ENCODE results near the gene ABCC8.

DNA sequence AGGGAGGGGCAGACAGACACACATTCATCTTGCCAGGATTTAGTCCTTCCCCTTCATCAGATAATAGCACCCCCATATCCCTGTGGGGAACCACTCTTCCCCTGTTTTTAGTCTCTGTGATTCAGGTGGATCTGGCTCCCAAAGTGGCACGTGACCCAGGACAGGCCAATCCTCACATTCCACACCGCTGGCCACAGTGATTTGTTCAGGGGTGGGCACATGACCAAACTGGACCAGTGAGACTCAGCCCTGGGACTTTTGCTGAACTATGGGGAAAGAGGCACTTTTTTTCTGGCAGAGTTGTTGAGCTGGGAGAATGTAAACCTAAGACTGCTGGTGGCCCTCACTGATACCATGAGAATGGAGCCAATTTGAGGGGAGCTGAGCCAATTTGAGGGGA is 69.1 kb downstream of the ABCC8 start:
- TF ChIP-seq JUN (IDR thresholded peaks at IDR 0.05) (no peak), REST (IDR thresholded peaks at IDR 0.05) (no peak), SMC3 (IDR thresholded peaks at IDR 0.05) (no peak), POLR2AphosphoS2 (conservative IDR thresholded peaks at IDR 0.05; ENCODE audit: low read length) (no peak), FOSL2 (IDR thresholded peaks at IDR 0.05) (no peak), FOSL2 (CRISPR knock-in tag; IDR thresholded peaks at IDR 0.05) (no peak), EP300 (IDR thresholded peaks at IDR 0.05) (no peak), SREBF2 (IDR thresholded peaks at IDR 0.05) (no peak), RCOR1 (IDR thresholded peaks at IDR 0.05; ENCODE audit: low read depth, low read length) (no peak), CHD2 (IDR thresholded peaks at IDR 0.05; ENCODE audit: low read length, partially characterized antibody) (no peak)
- TF ChIP-seq, protein P1, sequence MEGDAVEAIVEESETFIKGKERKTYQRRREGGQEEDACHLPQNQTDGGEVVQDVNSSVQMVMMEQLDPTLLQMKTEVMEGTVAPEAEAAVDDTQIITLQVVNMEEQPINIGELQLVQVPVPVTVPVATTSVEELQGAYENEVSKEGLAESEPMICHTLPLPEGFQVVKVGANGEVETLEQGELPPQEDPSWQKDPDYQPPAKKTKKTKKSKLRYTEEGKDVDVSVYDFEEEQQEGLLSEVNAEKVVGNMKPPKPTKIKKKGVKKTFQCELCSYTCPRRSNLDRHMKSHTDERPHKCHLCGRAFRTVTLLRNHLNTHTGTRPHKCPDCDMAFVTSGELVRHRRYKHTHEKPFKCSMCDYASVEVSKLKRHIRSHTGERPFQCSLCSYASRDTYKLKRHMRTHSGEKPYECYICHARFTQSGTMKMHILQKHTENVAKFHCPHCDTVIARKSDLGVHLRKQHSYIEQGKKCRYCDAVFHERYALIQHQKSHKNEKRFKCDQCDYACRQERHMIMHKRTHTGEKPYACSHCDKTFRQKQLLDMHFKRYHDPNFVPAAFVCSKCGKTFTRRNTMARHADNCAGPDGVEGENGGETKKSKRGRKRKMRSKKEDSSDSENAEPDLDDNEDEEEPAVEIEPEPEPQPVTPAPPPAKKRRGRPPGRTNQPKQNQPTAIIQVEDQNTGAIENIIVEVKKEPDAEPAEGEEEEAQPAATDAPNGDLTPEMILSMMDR (IDR thresholded peaks at IDR 0.05), result no peak

Data from A549 (cell line).